D721Med (cell line): Measurements from ENCODE around the gene PTPRC.
A peak's percentile ranks its signal among the peaks of the same experiment; 100 is the strongest.

Experiments used
- DNase-seq: peaks from one replicate; pipeline ENCODE4 v3.0.0; 2011; ENCODE audit warnings: low spot score; ENCODE audit not compliant: insufficient read length
- FAIRE-seq: peaks from 2 replicates; lab custom pipeline; 2011; peaks lifted over from hg19 to GRCh38; lab: Jason Lieb, UNC
- TF ChIP-seq, protein P1 (sequence below): IDR thresholded peaks from 2 replicates; pipeline ENCODE4 v1.5.1; 2012; ENCODE audit warnings: mild to moderate bottlenecking, control low read depth; ENCODE audit not compliant: insufficient read depth; ENCODE audit errors: missing control alignments

The PTPRC gene

DNA sequence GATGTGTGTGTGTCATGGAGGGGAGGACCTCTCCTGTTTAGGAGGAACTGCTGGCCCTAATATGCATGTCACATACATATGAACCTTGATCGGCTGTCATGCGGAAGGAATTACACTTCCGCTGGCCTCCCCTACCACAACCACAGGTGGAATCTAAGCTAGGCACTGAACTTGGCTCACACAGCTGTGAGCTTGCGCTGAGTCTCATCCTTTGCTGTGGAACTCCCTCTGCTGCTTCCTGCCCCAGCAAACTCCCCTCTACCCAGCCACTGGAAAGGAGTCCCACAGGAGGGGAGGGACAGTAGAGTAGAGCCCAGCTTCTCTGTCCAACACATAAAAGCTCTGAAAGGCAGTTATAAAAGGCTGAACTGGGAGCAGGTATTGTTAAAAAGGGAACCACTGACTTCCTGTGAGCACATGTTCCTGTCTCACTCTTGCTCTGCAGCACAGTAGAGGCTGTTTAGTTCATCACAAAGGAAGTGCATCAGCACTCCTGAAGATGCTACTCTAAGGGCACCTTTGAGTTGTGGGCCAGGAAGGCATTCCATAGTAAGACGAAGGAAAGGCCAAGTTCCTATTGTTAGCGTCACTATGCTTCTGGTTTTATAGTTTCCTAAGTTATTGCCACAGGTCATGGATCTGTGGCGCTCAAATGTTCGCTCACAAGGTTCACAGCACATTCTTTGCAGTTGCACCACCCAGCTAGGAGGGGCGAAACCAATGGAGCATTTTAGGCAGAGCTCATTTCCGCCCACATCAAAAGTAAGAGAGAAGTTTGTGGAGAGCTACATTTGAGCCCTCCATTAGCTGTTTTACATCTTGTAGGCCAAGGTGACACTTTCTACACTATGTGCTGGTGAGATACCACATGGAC is 17.7 kb upstream of the PTPRC start:
- FAIRE-seq, result no peak

DNA sequence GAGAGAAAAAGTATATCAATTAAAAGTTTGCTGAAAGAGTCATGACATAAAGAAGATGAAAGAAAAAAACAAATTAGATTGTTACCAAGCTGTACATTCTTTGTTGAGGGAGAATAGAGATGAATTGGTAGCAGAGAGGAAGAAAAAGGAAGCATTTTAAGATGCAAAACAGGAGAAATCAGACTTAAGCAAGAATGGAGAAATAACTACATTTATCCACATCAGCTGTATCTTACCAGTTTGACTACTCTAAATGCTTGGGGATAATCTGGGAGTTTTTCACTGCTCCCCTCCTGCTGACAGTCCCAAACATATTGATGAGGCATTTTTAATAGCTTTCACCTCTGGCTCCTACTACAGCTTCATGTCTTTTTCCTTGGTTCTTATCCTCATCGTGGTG is 16.8 kb upstream of the PTPRC start:
- DNase-seq (no peak), FAIRE-seq (peak; percentile 60)
- TF ChIP-seq, protein P1, sequence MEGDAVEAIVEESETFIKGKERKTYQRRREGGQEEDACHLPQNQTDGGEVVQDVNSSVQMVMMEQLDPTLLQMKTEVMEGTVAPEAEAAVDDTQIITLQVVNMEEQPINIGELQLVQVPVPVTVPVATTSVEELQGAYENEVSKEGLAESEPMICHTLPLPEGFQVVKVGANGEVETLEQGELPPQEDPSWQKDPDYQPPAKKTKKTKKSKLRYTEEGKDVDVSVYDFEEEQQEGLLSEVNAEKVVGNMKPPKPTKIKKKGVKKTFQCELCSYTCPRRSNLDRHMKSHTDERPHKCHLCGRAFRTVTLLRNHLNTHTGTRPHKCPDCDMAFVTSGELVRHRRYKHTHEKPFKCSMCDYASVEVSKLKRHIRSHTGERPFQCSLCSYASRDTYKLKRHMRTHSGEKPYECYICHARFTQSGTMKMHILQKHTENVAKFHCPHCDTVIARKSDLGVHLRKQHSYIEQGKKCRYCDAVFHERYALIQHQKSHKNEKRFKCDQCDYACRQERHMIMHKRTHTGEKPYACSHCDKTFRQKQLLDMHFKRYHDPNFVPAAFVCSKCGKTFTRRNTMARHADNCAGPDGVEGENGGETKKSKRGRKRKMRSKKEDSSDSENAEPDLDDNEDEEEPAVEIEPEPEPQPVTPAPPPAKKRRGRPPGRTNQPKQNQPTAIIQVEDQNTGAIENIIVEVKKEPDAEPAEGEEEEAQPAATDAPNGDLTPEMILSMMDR, result no peak

More for the DNA sequence above, 17.7 kb upstream of the PTPRC start:
- TF ChIP-seq, protein P1, result no peak
- DNase-seq, result no peak

DNA sequence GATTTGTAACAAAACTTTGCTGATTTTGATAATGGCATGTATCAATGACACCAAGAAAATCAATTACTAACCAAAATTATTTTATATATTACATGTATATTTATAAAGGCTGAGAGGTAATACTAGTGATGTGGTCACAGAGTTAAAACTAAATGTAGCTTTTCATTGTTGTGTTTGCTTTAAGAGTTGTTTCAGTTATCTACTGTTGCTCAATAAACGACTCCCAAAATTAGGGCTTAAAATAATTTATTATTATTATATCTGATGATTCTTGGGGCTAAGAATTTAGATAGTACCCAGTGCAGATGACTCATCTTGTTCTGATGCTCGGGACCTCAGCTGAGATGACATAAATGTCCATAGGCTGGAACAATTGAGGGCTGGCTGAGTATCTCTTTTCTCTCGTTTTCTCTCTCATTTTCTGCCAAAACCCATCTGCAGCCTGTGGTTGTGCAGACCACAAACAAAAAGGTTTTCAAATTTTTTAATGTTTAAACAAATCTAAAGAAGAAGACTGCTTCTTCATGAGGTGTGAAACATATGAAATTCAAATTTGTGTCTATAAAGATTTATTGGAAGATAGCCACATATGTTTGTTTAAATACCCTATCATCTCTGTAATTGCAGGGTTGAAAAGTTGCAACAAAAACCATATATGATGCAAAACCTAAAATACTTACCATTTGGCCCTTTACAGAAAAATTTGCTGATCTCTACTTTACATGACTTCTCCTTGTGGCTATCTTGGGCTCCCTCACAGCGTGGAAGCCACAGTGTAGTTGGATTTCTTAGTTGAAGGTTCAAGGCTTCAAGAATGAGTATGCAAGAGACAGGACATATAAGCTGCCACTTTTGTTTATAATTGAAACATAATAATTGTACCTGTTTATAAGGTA is 14.8 kb upstream of the PTPRC start:
- FAIRE-seq, result no peak
- TF ChIP-seq, protein P1, result no peak
- DNase-seq, result no peak

DNA sequence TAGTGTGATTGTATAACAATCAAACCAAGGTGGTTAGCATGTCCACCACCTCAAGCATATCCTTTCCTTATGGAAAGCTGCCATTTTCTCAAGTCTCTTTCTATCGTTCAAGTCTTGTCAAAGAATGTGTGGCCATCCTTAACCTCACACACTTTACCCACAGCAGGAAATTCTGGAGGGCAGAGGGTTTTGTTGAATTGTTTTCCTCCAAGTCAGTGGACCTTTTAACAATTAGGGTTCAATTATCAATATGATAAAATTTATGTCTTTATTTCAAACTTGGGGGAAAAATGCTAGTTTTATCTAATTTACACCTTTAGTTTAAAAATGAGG is 14.2 kb upstream of the PTPRC start:
- DNase-seq (no peak), FAIRE-seq (no peak)
- TF ChIP-seq, protein P1, result no peak

DNA sequence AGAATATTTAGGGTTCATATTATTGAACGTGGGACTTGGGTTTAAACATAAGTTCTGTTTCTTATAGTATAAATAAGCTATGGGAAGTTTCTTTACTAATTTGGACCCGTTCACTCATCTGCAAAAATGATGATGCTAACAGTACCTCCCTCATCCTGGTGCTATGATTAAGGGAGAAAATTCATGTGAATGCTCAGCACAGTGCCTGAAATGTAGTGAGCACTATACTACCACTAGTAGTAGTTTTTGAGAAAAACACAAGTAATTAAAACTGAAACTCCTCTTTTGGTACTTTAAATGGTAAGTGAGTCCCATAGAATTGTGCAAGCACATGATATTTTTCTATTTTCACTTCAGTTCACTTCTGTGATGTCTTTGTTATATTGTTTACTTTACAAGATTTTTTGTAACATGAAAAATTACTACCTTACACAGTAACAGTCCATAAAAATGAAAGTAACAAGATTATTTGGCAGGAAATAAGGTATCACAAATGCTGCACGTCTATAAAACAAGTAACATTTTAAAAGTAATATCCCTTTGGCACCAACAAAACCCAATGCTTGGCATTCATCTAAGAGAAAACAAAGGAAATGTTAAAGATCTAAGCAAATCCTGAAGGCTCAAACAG is 11.3 kb upstream of the PTPRC start:
- FAIRE-seq (peak; percentile 84), DNase-seq (no peak)
- TF ChIP-seq, protein P1, result no peak

DNA sequence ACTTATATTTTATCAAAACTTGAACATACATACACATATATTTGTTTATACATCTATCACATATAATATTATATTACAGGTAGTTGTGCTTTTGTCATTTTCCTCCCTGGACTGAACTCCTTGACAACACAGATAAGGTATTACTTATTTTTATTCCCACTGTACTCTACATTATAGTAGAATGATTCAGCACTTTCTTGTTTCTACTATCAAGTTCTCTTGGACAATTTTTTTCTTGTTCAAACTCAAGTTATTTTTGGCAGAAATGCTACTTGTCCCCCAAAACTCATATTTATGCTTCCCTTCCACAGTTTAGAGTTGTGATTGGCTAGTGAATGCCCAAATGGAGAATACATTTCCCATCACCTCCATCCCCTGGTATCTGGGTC is 10.8 kb upstream of the PTPRC start:
- no peak for DNase-seq
- TF ChIP-seq, protein P1, result no peak
- FAIRE-seq, result no peak
